Measurements from ENCODE around the gene SPATA6. TPM values are rescaled to one million over a fixed set of nuclear protein-coding genes. Genes with fewer than 3 reads are reported as not detected.

The SPATA6 gene
- total and polyA plus RNA-seq, 4 donors, result 1.1 to 5.5 (median 2.4) TPM

DNA sequence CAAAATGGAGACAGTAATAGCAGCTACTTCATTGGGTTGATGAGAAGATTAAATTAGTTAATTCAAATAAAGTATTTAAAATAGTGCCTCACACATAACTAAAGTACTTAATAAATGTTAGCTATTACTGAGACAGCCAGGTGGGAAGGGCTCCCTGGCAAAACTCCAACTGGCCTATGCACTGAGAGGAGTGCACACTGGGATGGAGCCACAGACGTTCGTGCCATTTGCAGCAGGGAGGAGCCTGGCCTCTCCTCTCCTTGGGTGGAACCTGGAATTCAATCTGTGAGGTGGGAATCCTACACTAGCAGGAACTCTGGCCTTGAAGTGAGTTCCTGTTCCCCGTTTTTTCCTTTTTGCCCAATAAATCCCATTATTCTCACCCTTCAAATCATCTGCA lies 221.4 kb downstream of the SPATA6 start:
- TF ChIP-seq NR2F2 (IDR thresholded peaks at IDR 0.05) (no peak), GABPA (IDR thresholded peaks at IDR 0.05 in 1 of 2, conservative IDR thresholded peaks at IDR 0.05 in 1 of 2) (no peak), SP1 (IDR thresholded peaks at IDR 0.05) (no peak), JUND (IDR thresholded peaks at IDR 0.05) (no peak)
- TF ChIP-seq, protein P1, sequence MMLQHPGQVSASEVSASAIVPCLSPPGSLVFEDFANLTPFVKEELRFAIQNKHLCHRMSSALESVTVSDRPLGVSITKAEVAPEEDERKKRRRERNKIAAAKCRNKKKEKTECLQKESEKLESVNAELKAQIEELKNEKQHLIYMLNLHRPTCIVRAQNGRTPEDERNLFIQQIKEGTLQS (IDR thresholded peaks at IDR 0.05), result no peak
- TF ChIP-seq, protein P2, sequence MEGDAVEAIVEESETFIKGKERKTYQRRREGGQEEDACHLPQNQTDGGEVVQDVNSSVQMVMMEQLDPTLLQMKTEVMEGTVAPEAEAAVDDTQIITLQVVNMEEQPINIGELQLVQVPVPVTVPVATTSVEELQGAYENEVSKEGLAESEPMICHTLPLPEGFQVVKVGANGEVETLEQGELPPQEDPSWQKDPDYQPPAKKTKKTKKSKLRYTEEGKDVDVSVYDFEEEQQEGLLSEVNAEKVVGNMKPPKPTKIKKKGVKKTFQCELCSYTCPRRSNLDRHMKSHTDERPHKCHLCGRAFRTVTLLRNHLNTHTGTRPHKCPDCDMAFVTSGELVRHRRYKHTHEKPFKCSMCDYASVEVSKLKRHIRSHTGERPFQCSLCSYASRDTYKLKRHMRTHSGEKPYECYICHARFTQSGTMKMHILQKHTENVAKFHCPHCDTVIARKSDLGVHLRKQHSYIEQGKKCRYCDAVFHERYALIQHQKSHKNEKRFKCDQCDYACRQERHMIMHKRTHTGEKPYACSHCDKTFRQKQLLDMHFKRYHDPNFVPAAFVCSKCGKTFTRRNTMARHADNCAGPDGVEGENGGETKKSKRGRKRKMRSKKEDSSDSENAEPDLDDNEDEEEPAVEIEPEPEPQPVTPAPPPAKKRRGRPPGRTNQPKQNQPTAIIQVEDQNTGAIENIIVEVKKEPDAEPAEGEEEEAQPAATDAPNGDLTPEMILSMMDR (IDR thresholded peaks at IDR 0.05; ENCODE audit: low read depth, low read length, missing input control), result no peak
- H3K36me3 ChIP-seq (ENCODE audit: control insufficient read depth in 4 of 4, insufficient read depth in 3 of 4, low read depth in 1 of 4, low read length in 3 of 4), result peaks cover 0 to 9% (median 3%) of the 10 kb centered on the region in 4 donors
- H3K4me3 ChIP-seq (ENCODE audit: low read depth in 1 of 3, low read length in 3 of 3), result no peak overlapping the region
- no peak overlapping the region for H3K27ac ChIP-seq (ENCODE audit: low read depth in 1 of 2, low read length in 2 of 2)
- no peak overlapping the region for H3K9ac ChIP-seq (ENCODE audit: low read depth in 1 of 2, low read length in 2 of 2)
- WGBS, result 43% methylated on average over 3 of the region's 3 CpGs
- DNase-seq (ENCODE audit: low spot score), result no peak
- H3K27me3 ChIP-seq (ENCODE audit: control insufficient read depth in 4 of 4, insufficient read depth in 4 of 4, low read length in 3 of 4), result no peaks in the 10 kb centered on the region
- peaks cover 0 to 4% (median under 1%) of the 10 kb centered on the region in 4 donors for H3K4me1 ChIP-seq (ENCODE audit: control insufficient read depth in 4 of 4, insufficient read depth in 4 of 4, low read length in 3 of 4)
- no peaks in the 10 kb centered on the region for H3K9me3 ChIP-seq (ENCODE audit: control insufficient read depth in 4 of 4, low read length in 3 of 4)

DNA sequence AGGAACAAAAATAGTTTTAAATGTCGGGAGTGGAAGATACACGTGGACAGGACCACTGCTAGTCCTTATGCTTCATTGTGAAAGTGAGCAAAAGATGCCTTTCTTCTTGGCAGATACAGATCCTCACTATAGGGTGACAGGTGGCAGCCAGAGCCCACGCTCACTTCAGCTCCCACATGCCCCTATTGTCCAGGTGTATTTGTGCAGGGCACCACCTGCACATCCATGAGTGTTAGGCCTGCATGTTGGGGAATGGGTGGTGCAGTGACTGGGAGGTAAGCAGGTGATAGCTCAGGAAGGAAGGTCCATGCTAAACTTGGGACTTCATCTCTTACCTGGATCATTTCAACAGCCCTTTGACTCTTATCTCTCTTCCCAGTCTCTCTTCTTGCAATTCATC lies 222.1 kb downstream of the SPATA6 start:
- no peak for TF ChIP-seq JUND (IDR thresholded peaks at IDR 0.05)
- no peak for TF ChIP-seq FOXA2 (IDR thresholded peaks at IDR 0.05)
- TF ChIP-seq TAF1 (conservative IDR thresholded peaks at IDR 0.05), result no peak
- no peak for TF ChIP-seq FOXA1 (IDR thresholded peaks at IDR 0.05)
- TF ChIP-seq, protein P1 (IDR thresholded peaks at IDR 0.05), result no peak
- Histone ChIP-seq H3K4me3 (ENCODE audit: low read depth in 1 of 3, low read length in 3 of 3) (no peak overlapping the region), H3K36me3 (ENCODE audit: control insufficient read depth in 4 of 4, insufficient read depth in 3 of 4, low read depth in 1 of 4, low read length in 3 of 4) (peaks cover 0 to 14% (median 4%) of the 10 kb centered on the region in 4 donors), H3K9me3 (ENCODE audit: control insufficient read depth in 4 of 4, low read length in 3 of 4) (no peaks in the 10 kb centered on the region), H3K9ac (ENCODE audit: low read depth in 1 of 2, low read length in 2 of 2) (no peak overlapping the region), H3K27ac (ENCODE audit: low read depth in 1 of 2, low read length in 2 of 2) (no peak overlapping the region), H3K4me1 (ENCODE audit: control insufficient read depth in 4 of 4, insufficient read depth in 4 of 4, low read length in 3 of 4) (peaks cover 0 to 4% (median under 1%) of the 10 kb centered on the region in 4 donors), H3K27me3 (ENCODE audit: control insufficient read depth in 4 of 4, insufficient read depth in 4 of 4, low read length in 3 of 4) (no peaks in the 10 kb centered on the region)
- DNase-seq (ENCODE audit: low spot score), result no peak
- WGBS, result 93% methylated on average over 3 of the region's 3 CpGs

DNA sequence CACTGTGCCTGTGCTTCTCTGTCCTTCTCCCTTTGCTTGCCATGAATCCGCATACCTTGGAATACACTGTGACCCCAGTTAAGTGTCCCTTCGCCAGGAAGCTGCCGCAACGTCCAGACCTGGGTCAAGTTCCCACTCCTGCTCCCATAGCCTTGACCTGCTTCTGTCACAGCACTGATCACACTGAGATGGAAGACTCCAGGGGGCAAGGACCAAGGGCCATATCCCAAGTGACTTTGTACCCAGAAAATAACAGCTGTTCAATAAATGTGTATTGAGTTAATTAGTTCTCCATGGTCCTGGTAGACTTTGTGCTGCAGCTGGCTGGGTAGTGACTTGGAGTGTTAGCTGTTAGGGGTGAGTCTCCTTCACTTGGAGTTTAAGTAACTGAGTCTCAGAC lies 223.6 kb downstream of the SPATA6 start:
- TF ChIP-seq, protein P3, sequence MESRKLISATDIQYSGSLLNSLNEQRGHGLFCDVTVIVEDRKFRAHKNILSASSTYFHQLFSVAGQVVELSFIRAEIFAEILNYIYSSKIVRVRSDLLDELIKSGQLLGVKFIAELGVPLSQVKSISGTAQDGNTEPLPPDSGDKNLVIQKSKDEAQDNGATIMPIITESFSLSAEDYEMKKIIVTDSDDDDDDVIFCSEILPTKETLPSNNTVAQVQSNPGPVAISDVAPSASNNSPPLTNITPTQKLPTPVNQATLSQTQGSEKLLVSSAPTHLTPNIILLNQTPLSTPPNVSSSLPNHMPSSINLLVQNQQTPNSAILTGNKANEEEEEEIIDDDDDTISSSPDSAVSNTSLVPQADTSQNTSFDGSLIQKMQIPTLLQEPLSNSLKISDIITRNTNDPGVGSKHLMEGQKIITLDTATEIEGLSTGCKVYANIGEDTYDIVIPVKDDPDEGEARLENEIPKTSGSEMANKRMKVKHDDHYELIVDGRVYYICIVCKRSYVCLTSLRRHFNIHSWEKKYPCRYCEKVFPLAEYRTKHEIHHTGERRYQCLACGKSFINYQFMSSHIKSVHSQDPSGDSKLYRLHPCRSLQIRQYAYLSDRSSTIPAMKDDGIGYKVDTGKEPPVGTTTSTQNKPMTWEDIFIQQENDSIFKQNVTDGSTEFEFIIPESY (IDR thresholded peaks at IDR 0.05), result no peak
- H3K36me3 ChIP-seq (ENCODE audit: control insufficient read depth in 4 of 4, insufficient read depth in 3 of 4, low read depth in 1 of 4, low read length in 3 of 4), result peaks cover 0 to 14% (median 6%) of the 10 kb centered on the region in 4 donors
- no peaks in the 10 kb centered on the region for H3K27me3 ChIP-seq (ENCODE audit: control insufficient read depth in 4 of 4, insufficient read depth in 4 of 4, low read length in 3 of 4)
- no peak overlapping the region for H3K4me3 ChIP-seq (ENCODE audit: low read depth in 1 of 3, low read length in 3 of 3)
- no peaks in the 10 kb centered on the region for H3K9me3 ChIP-seq (ENCODE audit: control insufficient read depth in 4 of 4, low read length in 3 of 4)
- 92% methylated on average over 4 of the region's 4 CpGs for WGBS
- no peak overlapping the region for H3K27ac ChIP-seq (ENCODE audit: low read depth in 1 of 2, low read length in 2 of 2)
- H3K9ac ChIP-seq (ENCODE audit: low read depth in 1 of 2, low read length in 2 of 2), result no peak overlapping the region
- no peak for DNase-seq (ENCODE audit: low spot score)
- peaks cover 0 to 4% (median under 1%) of the 10 kb centered on the region in 4 donors for H3K4me1 ChIP-seq (ENCODE audit: control insufficient read depth in 4 of 4, insufficient read depth in 4 of 4, low read length in 3 of 4)

All from liver (tissue), 9 donors.